BE2C (cell line): ENCODE results near the gene FKBP15.
"Not testable (repeated sequence)": the region's sequence is repeated elsewhere in the genome, so short reads cannot be mapped to it uniquely, and the experiment has no call there.

Source experiments
- DNase-seq: peaks from one replicate; pipeline ENCODE4 v3.0.0-alpha.2; 2020
- H3K27me3 ChIP-seq: fragments of 250-450 bp; sonication (Bioruptor Pico); 2 replicates; pipeline ENCODE4 v1.5.1; 2020; ENCODE audit warnings: mild to moderate bottlenecking
- H3K36me3 ChIP-seq: fragments of 250-450 bp; sonication (Bioruptor Pico); 2 replicates; pipeline ENCODE4 v1.5.1; 2020; ENCODE audit warnings: mild to moderate bottlenecking
- H3K4me1 ChIP-seq: fragments of 250-450 bp; sonication (Bioruptor Pico); 2 replicates; pipeline ENCODE4 v1.5.1; 2020
- H3K4me3 ChIP-seq: 2 replicates; pipeline ENCODE4 v1.5.1; 2011; ENCODE audit warnings: low read depth, low read length
- H3K9me3 ChIP-seq: fragments of 250-450 bp; sonication (Bioruptor Pico); 2 replicates; pipeline ENCODE4 v1.5.1; 2020
- CTCF ChIP-seq: IDR thresholded peaks from 2 replicates; pipeline ENCODE4 v1.5.1; 2012; ENCODE audit warnings: mild to moderate bottlenecking, low read depth, low read length

Gene FKBP15

DNA sequence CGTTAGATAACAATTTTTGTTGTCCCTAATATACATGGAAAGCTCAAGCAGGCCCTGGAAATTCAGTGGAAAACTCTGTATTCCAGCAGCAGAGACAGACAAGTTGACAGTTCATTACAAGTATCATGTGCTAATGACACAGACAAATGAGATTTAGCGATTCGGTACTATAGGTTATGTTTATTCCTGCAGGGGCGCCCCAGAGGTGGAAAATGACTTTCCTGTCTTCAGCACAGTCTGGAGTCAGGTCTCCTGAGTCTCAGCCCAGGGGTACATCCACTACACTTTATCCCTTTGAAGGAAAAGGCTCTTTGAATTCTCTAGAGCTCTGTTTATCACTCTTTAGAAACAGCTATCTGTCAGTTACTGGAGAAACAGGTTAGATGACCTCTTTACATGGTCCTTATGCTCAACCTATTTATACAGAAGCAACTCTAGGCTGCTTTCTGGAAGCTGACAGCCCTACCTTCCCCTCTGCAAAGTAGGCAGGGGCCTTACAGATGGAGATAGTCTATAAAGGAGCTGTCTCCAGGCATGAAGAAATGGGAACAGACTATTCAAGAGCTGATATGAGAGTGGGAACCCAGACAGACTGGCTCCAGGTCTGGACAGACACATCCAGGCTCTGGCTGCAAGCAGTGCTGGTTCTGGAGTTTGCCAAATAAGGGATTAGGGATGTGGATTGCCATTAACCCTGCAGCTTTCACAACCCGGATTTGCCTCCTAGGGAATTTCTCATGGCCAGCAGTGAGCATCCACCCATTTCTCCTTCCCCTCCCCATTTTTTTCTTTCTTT is 77.4 kb downstream of the FKBP15 start:
- Histone ChIP-seq H3K9me3 (no peaks in the 10 kb centered on the region), H3K4me1 (0 out of 2 replicates have a peak, but pooled peaks cover 2% of the 10 kb centered on the region), H3K4me3 (no peak overlapping the region), H3K27me3 (no peaks in the 10 kb centered on the region), H3K36me3 (no peaks in the 10 kb centered on the region)
- no peak for DNase-seq
- no peak for TF ChIP-seq CTCF

- H3K4me1 ChIP-seq, H3K36me3 ChIP-seq, H3K9me3 ChIP-seq, H3K27me3 ChIP-seq, DNase-seq, H3K4me3 ChIP-seq: not testable (repeated sequence)
Measured at GRCh38 chr9:113140896-113141295, 80.2 kb downstream of the FKBP15 start.

GRCh38 chr9:113139953-113140352 is 81.1 kb downstream of the FKBP15 start:
- no peak for TF ChIP-seq CTCF
- no peak for DNase-seq
- Histone ChIP-seq H3K36me3 (no peaks in the 10 kb centered on the region), H3K4me1 (no peaks in the 10 kb centered on the region), H3K4me3 (no peak overlapping the region), H3K9me3 (no peaks in the 10 kb centered on the region), H3K27me3 (no peaks in the 10 kb centered on the region)

DNA sequence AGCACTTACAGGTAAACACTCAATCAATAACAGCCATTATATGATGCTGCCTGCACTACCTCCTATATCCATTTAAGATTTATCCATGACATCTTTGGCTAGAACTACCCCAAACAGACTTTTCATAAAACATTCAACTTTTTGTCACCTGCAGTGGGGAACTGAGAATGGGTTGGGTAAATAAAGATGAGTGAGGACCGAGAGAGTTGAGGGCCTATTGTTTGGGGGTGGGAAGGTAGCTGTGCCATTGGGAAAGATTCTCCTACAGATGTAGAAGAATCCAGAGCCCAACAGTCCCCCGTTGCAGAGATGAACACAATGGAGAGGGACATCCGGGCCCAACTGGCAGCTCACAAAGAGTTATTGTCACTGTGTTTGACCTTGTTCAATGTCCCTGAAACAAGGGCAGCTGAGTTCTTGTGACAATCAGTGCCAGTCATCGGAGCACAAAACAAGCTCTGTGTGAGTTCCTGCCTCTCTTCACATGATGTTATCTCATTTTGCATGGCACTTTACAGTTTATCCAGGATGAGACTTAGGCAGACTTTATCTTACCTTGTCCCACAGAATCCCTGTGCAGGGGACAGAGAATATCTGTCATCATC is 81.8 kb downstream of the FKBP15 start:
- no peak for DNase-seq
- no peak overlapping the region for H3K4me3 ChIP-seq
- TF ChIP-seq CTCF, result no peak

DNA sequence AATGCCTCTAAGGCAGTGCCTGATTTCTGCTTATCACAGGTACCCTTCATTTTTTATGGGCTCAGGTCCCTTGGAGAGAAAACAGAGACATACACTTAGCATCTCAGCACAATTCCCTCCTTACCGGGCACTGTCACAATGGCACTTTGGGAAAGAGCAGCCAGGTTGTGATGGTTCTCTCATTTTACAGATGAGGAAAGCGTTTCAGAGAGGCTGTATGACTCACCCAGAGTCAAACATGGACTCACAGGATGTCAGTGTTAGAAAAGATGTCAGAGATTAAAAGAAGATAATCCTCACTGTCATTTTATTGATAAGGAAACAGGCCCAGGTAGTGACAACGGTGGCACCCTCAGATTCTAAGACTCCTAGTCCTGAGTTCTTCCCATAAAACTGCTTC is 82.3 kb downstream of the FKBP15 start:
- Histone ChIP-seq H3K4me3 (no peak overlapping the region), H3K27me3 (no peaks in the 10 kb centered on the region), H3K36me3 (no peaks in the 10 kb centered on the region), H3K9me3 (no peaks in the 10 kb centered on the region), H3K4me1 (no peaks in the 10 kb centered on the region)
- no peak for TF ChIP-seq CTCF
- no peak for DNase-seq

More for the DNA sequence above, 81.8 kb downstream of the FKBP15 start:
- H3K9me3 ChIP-seq, result no peaks in the 10 kb centered on the region
- H3K27me3 ChIP-seq, result no peaks in the 10 kb centered on the region
- no peaks in the 10 kb centered on the region for H3K36me3 ChIP-seq
- no peaks in the 10 kb centered on the region for H3K4me1 ChIP-seq

DNA sequence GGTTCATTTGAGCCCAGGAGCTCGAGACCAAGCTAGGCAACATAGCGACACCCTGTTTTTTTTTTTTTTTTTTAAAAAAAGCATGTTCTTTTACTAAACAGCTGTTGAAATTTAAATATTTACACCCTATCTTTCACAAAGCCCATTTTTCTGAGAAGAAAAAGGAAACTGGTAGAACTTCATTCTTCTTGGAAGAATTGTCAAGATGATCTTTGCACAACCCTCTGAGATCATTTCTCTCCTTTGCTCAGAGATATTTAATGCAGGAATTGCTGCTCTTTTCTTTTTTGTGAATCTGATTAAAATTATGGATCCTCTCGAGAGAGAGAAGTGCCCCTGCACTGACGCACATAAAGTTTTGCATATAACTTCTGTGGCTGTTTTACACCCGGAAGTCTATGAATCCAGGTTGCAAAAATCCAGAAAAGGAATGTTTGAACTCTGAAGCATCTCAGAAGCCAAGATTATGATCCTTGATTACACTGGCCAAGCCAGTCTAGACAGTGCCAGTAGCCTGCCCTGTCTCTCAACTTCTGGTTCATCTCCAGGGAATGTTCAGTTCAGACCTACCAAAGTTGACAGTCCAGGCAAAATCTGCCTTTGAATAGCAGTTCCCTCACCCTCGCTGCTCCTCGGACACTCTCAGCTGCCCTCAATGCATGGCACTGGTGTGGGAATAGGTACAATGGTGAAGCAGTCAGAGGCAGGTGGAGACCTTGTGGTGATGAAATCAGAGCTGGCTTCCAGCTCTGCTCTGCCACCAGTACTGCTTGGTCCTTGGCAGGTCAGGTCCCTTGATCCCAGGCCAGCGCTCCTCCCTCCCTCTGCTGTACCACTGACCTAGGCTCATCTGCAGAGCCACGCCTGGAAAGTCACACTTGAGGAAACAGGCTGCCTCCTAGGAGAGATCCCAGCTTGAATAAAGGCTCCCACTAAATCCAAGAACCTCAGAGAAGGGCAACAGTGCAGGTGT is 83.6 kb downstream of the FKBP15 start:
- TF ChIP-seq CTCF, result no peak
- Histone ChIP-seq H3K27me3 (no peaks in the 10 kb centered on the region), H3K36me3 (no peaks in the 10 kb centered on the region), H3K9me3 (no peaks in the 10 kb centered on the region), H3K4me3 (no peak overlapping the region), H3K4me1 (no peaks in the 10 kb centered on the region)
- DNase-seq, result no peak
